Endometrium (tissue), 2 donors: ENCODE results near the gene MGAT4A.
"Not testable (repeated sequence)": the region's sequence is repeated elsewhere in the genome, so short reads cannot be mapped to it uniquely, and the experiment has no call there.

Source experiments
- FAIRE-seq: peaks from 2 replicates; lab custom pipeline; 2012; peaks lifted over from hg19 to GRCh38; lab: Jason Lieb, UNC
- donor health status: control.
- donor health status: control.

The MGAT4A gene

GRCh38 chr2:98730053-98730706 lies 752 bp downstream of the MGAT4A start:
- no peak for FAIRE-seq

GRCh38 chr2:98729652-98730051 lies 1.3 kb downstream of the MGAT4A start:
- no peak for FAIRE-seq

- FAIRE-seq, result not testable (repeated sequence)
These were observed 2.7 kb downstream of the MGAT4A start for GRCh38 chr2:98728088-98728718.

- FAIRE-seq, result no peak
These were observed 3.4 kb downstream of the MGAT4A start for GRCh38 chr2:98727369-98728087.

GRCh38 chr2:98726735-98727368 lies 4.1 kb downstream of the MGAT4A start:
- FAIRE-seq, result no peak

- FAIRE-seq, result no peak
These were observed 4.7 kb downstream of the MGAT4A start for GRCh38 chr2:98726205-98726604.

GRCh38 chr2:98720286-98720685 lies 10.6 kb downstream of the MGAT4A start:
- no peak for FAIRE-seq

- FAIRE-seq, result no peak
These were observed 13.3 kb downstream of the MGAT4A start for GRCh38 chr2:98717621-98718020.

GRCh38 chr2:98716786-98717185 lies 14.1 kb downstream of the MGAT4A start:
- FAIRE-seq, result no peak

GRCh38 chr2:98715812-98716451 lies 15.0 kb downstream of the MGAT4A start:
- FAIRE-seq, result no peak

GRCh38 chr2:98713332-98714015 lies 17.5 kb downstream of the MGAT4A start:
- FAIRE-seq, result no peak

- no peak for FAIRE-seq
These were observed 18.8 kb downstream of the MGAT4A start for GRCh38 chr2:98712145-98712544.

GRCh38 chr2:98711506-98711905 lies 19.4 kb downstream of the MGAT4A start:
- no peak for FAIRE-seq

GRCh38 chr2:98710734-98711133 lies 20.2 kb downstream of the MGAT4A start:
- no peak for FAIRE-seq

GRCh38 chr2:98709535-98709934 lies 21.4 kb downstream of the MGAT4A start:
- FAIRE-seq, result no peak

- FAIRE-seq, result no peak
These were observed 22.3 kb downstream of the MGAT4A start for GRCh38 chr2:98708396-98709186.

GRCh38 chr2:98706591-98706990 lies 24.3 kb downstream of the MGAT4A start:
- no peak for FAIRE-seq

GRCh38 chr2:98705333-98705617 lies 25.7 kb downstream of the MGAT4A start:
- no peak for FAIRE-seq

- FAIRE-seq, result no peak
These were observed 26.2 kb downstream of the MGAT4A start for GRCh38 chr2:98704499-98705332.

GRCh38 chr2:98703738-98704137 lies 27.2 kb downstream of the MGAT4A start:
- FAIRE-seq, result no peak
